Measurements from ENCODE around the gene PIP4K2A. TPM values are rescaled to one million over a fixed set of nuclear protein-coding genes. Genes with fewer than 3 reads are reported as not detected.

PIP4K2A gene
- total and polyA plus RNA-seq, 12 donors, result 12.3 to 70.6 (median 28.5) TPM

- intact Hi-C loops (cut with DNase I), result no loop called here
- DNase-seq, result no peak
- no peak for TF ChIP-seq POLR2A (IDR thresholded peaks at IDR 0.05)
- no peak for TF ChIP-seq CTCF (IDR thresholded peaks at IDR 0.05)
- Histone ChIP-seq H3K36me3 (replicated peaks in 1 of 2) (no peaks in the 10 kb centered on the region), H3K4me1 (replicated peaks in 1 of 2) (no peaks in the 10 kb centered on the region), H3K4me3 (no peak overlapping the region), H3K27ac (no peak overlapping the region), H3K9me3 (replicated peaks in 1 of 3) (no peaks in the 10 kb centered on the region), H3K27me3 (no peaks in the 10 kb centered on the region)
- WGBS, 4 donors, result 66 to 75% (median 70%) methylated on average over 2 of the region's 2 CpGs
Observed at GRCh38 chr10:22491931-22492615, 222.3 kb downstream of the PIP4K2A start.

GRCh38 chr10:22491480-22491879, 222.9 kb downstream of the PIP4K2A start:
- intact Hi-C loops (cut with DNase I), result no loop called here
- TF ChIP-seq CTCF (IDR thresholded peaks at IDR 0.05), result no peak
- TF ChIP-seq POLR2A (IDR thresholded peaks at IDR 0.05), result no peak
- 91 to 97% (median 95%) methylated on average over 3 of the region's 3 CpGs for WGBS, 4 donors

GRCh38 chr10:22489975-22490374, 224.4 kb downstream of the PIP4K2A start:
- H3K4me3 ChIP-seq, result no peak overlapping the region
- WGBS, 4 donors, result 84 to 90% (median 86%) methylated on average over 3 of the region's 3 CpGs
- H3K9me3 ChIP-seq (replicated peaks in 1 of 3), result no peaks in the 10 kb centered on the region
- no peak overlapping the region for H3K27ac ChIP-seq
- H3K27me3 ChIP-seq, result no peaks in the 10 kb centered on the region
- H3K4me1 ChIP-seq (replicated peaks in 1 of 2), result no peaks in the 10 kb centered on the region
- no peak for DNase-seq
- intact Hi-C loops (cut with DNase I), result no loop called here
- H3K36me3 ChIP-seq (replicated peaks in 1 of 2), result no peaks in the 10 kb centered on the region
- TF ChIP-seq POLR2A (IDR thresholded peaks at IDR 0.05), result no peak
- no peak for TF ChIP-seq CTCF (IDR thresholded peaks at IDR 0.05)

More at GRCh38 chr10:22491480-22491879, 222.9 kb downstream of the PIP4K2A start:
- Histone ChIP-seq H3K27me3 (no peaks in the 10 kb centered on the region), H3K4me3 (no peak overlapping the region), H3K36me3 (replicated peaks in 1 of 2) (no peaks in the 10 kb centered on the region), H3K9me3 (replicated peaks in 1 of 3) (no peaks in the 10 kb centered on the region), H3K4me1 (replicated peaks in 1 of 2) (no peaks in the 10 kb centered on the region), H3K27ac (no peak overlapping the region)
- DNase-seq, result no peak

- Histone ChIP-seq H3K4me3 (no peak overlapping the region), H3K4me1 (replicated peaks in 1 of 2) (no peaks in the 10 kb centered on the region), H3K9me3 (replicated peaks in 1 of 3) (no peaks in the 10 kb centered on the region), H3K27ac (no peak overlapping the region), H3K36me3 (replicated peaks in 1 of 2) (no peaks in the 10 kb centered on the region), H3K27me3 (no peaks in the 10 kb centered on the region)
- no peak for DNase-seq
- intact Hi-C loops (cut with DNase I), result no loop called here
- 80 to 83% (median 81%) methylated on average over 4 of the region's 4 CpGs for WGBS, 4 donors
- TF ChIP-seq CTCF (IDR thresholded peaks at IDR 0.05), result no peak
- TF ChIP-seq POLR2A (IDR thresholded peaks at IDR 0.05), result no peak
Observed at GRCh38 chr10:22489467-22489866, 224.9 kb downstream of the PIP4K2A start.
